GM19043 (cell line): ENCODE measurements around the gene GPC4.
"Not testable (repeated sequence)": the region's sequence is repeated elsewhere in the genome, so short reads cannot be mapped to it uniquely, and the experiment has no call there.

Source experiments
- ATAC-seq: cut with Tn5 transposase; IDR thresholded peaks from one replicate; pipeline ENCODE4 v1.9.1; 2021; ENCODE audit warnings: low read depth; ENCODE audit not compliant: unreplicated experiment

GPC4 gene

GRCh38 chrX:133308499-133308897 is 106.8 kb downstream of the GPC4 start:
- ATAC-seq = no peak

- ATAC-seq = no peak
These were observed 107.4 kb downstream of the GPC4 start for GRCh38 chrX:133307637-133308498.

GRCh38 chrX:133307094-133307493 is 108.2 kb downstream of the GPC4 start:
- ATAC-seq = no peak

GRCh38 chrX:133306316-133306715 is 109.0 kb downstream of the GPC4 start:
- ATAC-seq = no peak

- no peak for ATAC-seq
These were observed 109.9 kb downstream of the GPC4 start for GRCh38 chrX:133305348-133305747.

- no peak for ATAC-seq
These were observed 112.4 kb downstream of the GPC4 start for GRCh38 chrX:133302775-133303445.

GRCh38 chrX:133300591-133300990 is 114.7 kb downstream of the GPC4 start:
- no peak for ATAC-seq

GRCh38 chrX:133297284-133297683 is 118.0 kb downstream of the GPC4 start:
- no peak for ATAC-seq

GRCh38 chrX:133294126-133294525 is 121.2 kb downstream of the GPC4 start:
- no peak for ATAC-seq

- ATAC-seq = no peak
These were observed 125.2 kb downstream of the GPC4 start for GRCh38 chrX:133290076-133290475.

- no peak for ATAC-seq
These were observed 127.4 kb downstream of the GPC4 start for GRCh38 chrX:133287860-133288259.

GRCh38 chrX:133285341-133285740 is 129.9 kb downstream of the GPC4 start:
- no peak for ATAC-seq

- ATAC-seq = not testable (repeated sequence)
These were observed 136.1 kb downstream of the GPC4 start for GRCh38 chrX:133279112-133279730.

- no peak for ATAC-seq
These were observed 142.1 kb downstream of the GPC4 start for GRCh38 chrX:133273180-133273579.

GRCh38 chrX:133269168-133269567 is 146.1 kb downstream of the GPC4 start:
- no peak for ATAC-seq

- no peak for ATAC-seq
These were observed 147.7 kb downstream of the GPC4 start for GRCh38 chrX:133267621-133268020.

- ATAC-seq = no peak
These were observed 150.0 kb downstream of the GPC4 start for GRCh38 chrX:133265331-133265730.

GRCh38 chrX:133258481-133258880 is 156.8 kb downstream of the GPC4 start:
- no peak for ATAC-seq

GRCh38 chrX:133254666-133255065 is 160.6 kb downstream of the GPC4 start:
- ATAC-seq = no peak

- no peak for ATAC-seq
These were observed 164.1 kb downstream of the GPC4 start for GRCh38 chrX:133251204-133251603.
